Measurements from ENCODE around the gene FCHO1. TPM values are rescaled to one million over a fixed set of nuclear protein-coding genes. Genes with fewer than 3 reads are reported as not detected.

Gene FCHO1
- total RNA-seq, 4 donors from 2014 or later: 32.6 to 48.2 (median 35.7) TPM

DNA sequence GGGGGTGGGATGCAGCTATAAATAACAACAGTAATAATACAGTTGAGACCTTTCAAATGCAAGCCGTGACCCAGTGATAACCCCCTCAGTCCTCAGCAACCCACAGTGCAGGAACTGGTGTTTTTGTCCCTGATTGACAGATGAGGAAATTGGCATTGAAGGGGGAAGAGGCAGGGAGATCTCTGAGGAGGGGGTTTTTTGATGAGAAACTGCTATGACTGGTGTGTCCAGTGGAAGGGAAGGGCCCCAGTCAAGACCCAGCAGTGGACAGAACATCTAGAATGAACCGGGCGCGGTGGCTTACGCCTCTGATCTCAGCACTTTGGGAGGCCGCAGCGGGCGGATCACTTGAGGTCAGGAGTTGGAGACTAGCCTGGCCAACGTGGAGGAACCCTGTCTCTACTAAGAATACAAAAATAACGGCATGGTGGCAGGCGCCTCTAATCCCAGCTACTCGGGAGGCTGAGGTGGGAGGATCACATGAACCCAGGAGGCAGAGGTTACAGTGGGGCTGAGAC, 30.1 kb upstream of the FCHO1 start:
- H3K27me3 ChIP-seq: no peaks in the 10 kb centered on the region
- peaks cover 34% of the 10 kb centered on the region for H3K36me3 ChIP-seq
- no peaks in the 10 kb centered on the region for H3K9me3 ChIP-seq
- TF ChIP-seq EP300 (IDR thresholded peaks at IDR 0.05) (no peak), POLR2A (IDR thresholded peaks at IDR 0.05) (no peak), CTCF (IDR thresholded peaks at IDR 0.05) (no peak), POLR2AphosphoS5 (IDR thresholded peaks at IDR 0.05) (no peak)
- 52% methylated on average over 11 of the region's 12 CpGs for WGBS
- no peak for DNase-seq (ENCODE audit: low spot score in 2 of 2)
- H3K27ac ChIP-seq: no peak overlapping the region
- peaks cover 47% of the 10 kb centered on the region for H3K4me1 ChIP-seq
- peak overlapping the region; percentile 93 for H3K4me3 ChIP-seq

GRCh38 chr19:17721821-17722220, 29.5 kb upstream of the FCHO1 start:
- H3K27ac ChIP-seq: no peak overlapping the region
- H3K36me3 ChIP-seq: peaks cover 40% of the 10 kb centered on the region
- H3K27me3 ChIP-seq: no peaks in the 10 kb centered on the region
- 51% methylated on average over 4 of the region's 8 CpGs for WGBS
- H3K4me1 ChIP-seq: peaks cover 47% of the 10 kb centered on the region
- TF ChIP-seq POLR2AphosphoS5 (IDR thresholded peaks at IDR 0.05): no peak
- no peak for TF ChIP-seq EP300 (IDR thresholded peaks at IDR 0.05)
- TF ChIP-seq CTCF (IDR thresholded peaks at IDR 0.05): no peak
- no peak for TF ChIP-seq POLR2A (IDR thresholded peaks at IDR 0.05)
- peak overlapping the region; percentile 93 for H3K4me3 ChIP-seq
- DNase-seq (ENCODE audit: low spot score in 2 of 2): no peak
- H3K9me3 ChIP-seq: no peaks in the 10 kb centered on the region

DNA sequence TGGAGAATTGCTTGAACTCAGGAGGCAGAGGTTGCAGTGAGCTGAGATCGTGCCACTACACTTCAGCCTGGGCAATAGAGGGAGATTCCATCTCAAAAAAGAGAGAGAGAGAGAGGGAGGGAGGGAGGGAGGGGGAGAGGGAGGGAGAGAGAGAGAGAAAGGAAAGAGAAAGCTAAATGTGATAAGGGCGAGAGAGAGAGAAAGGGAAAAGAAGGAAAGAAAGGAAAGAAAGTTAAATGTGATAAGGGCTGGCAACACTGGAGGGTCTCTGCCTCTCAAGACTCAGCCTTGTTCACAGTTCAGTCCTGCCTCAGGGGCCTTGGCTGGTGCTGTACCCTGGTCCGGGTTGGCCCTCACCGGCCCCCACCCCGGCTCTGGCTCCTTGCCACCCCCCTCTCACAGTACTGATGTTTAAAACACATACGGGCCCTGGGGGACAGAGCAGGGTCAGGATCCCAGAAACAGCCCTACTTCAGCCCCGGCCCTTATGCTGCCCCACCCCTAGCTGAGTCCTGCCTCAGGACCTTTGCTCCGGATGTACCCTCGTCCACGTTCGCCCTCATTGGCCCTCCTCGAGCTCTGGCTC, 28.5 kb upstream of the FCHO1 start:
- Histone ChIP-seq H3K9me3 (no peaks in the 10 kb centered on the region), H3K4me3 (no peak overlapping the region), H3K27me3 (no peaks in the 10 kb centered on the region), H3K36me3 (peaks cover 49% of the 10 kb centered on the region), H3K4me1 (peaks cover 40% of the 10 kb centered on the region), H3K27ac (no peak overlapping the region)
- TF ChIP-seq POLR2A (IDR thresholded peaks at IDR 0.05) (no peak), CTCF (IDR thresholded peaks at IDR 0.05) (no peak), EP300 (IDR thresholded peaks at IDR 0.05) (no peak)
- 83% methylated on average over 12 of the region's 12 CpGs for WGBS
- DNase-seq (ENCODE audit: low spot score in 2 of 2): no peak

DNA sequence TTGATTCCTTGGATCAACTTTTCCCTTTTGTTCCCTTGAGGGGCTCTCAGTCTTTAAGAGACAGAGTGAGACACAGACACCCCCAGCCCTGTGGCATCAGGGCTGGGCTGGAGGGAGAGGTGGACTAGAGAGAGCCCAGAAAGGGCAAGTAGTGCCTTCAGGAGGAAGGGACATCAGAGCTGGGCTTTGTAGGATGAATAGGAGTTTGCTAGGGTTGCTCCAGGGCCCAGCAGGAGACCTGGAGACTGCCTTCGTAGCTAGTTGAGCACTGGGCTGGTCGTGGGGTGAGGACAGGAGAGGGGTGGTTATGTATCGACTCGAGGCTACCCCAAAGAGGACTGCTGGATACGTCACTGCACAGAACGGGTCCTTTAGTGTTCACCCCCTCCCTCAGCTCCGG, 26.6 kb upstream of the FCHO1 start:
- Histone ChIP-seq H3K36me3 (peaks cover 66% of the 10 kb centered on the region), H3K4me1 (peaks cover 30% of the 10 kb centered on the region), H3K27me3 (no peaks in the 10 kb centered on the region), H3K4me3 (no peak overlapping the region), H3K27ac (no peak overlapping the region), H3K9me3 (no peaks in the 10 kb centered on the region)
- 95% methylated on average over 6 of the region's 7 CpGs for WGBS
- no peak for TF ChIP-seq EP300 (IDR thresholded peaks at IDR 0.05)
- no peak for TF ChIP-seq POLR2AphosphoS5 (IDR thresholded peaks at IDR 0.05)
- TF ChIP-seq POLR2A (IDR thresholded peaks at IDR 0.05): no peak
- no peak for TF ChIP-seq CTCF (IDR thresholded peaks at IDR 0.05)
- no peak for DNase-seq (ENCODE audit: low spot score in 2 of 2)

- Histone ChIP-seq H3K4me3 (no peak overlapping the region), H3K9me3 (no peaks in the 10 kb centered on the region), H3K27ac (no peak overlapping the region), H3K27me3 (no peaks in the 10 kb centered on the region), H3K4me1 (peaks cover 22% of the 10 kb centered on the region), H3K36me3 (peaks cover 72% of the 10 kb centered on the region)
- 82% methylated on average over 11 of the region's 21 CpGs for WGBS
- no peak for TF ChIP-seq CTCF (IDR thresholded peaks at IDR 0.05)
- no peak for DNase-seq (ENCODE audit: low spot score in 2 of 2)
Observed at GRCh38 chr19:17725422-17726078, 25.7 kb upstream of the FCHO1 start.

Data from suprapubic skin (tissue), 4 donors.